OCI-LY1 (cell line): Measurements from ENCODE around the gene GALT.

ENCODE experiments used
- H2AFZ ChIP-seq: fragments of 200-600 bp; sonication (generic), shearing (Covaris generic); 2 replicates; pipeline ENCODE4 v1.6.0; 2014; ENCODE audit warnings: antibody characterized with exemption, mild to moderate bottlenecking, low read length
- H3F3A ChIP-seq: fragments of 200-600 bp; sonication (generic), shearing (Covaris generic); 2 replicates; pipeline ENCODE4 v1.6.0; 2014; ENCODE audit warnings: mild to moderate bottlenecking, antibody characterized with exemption, low read length, moderate library complexity; ENCODE audit not compliant: insufficient read depth
- H3K27ac ChIP-seq: fragments of 200-600 bp; sonication (generic); 2 replicates; pipeline ENCODE4 v1.5.1; 2014; ENCODE audit warnings: low read length, mixed run types, mild to moderate bottlenecking, low read depth; ENCODE audit not compliant: poor library complexity, severe bottlenecking
- H3K27me3 ChIP-seq: fragments of 200-600 bp; sonication (generic); 2 replicates; pipeline ENCODE4 v1.6.0; 2014; ENCODE audit warnings: antibody characterized with exemption, mild to moderate bottlenecking, low read length, moderate library complexity; ENCODE audit not compliant: insufficient read depth
- H3K36me3 ChIP-seq: fragments of 200-600 bp; sonication (generic); 2 replicates; pipeline ENCODE4 v1.6.1; 2014; ENCODE audit warnings: mild to moderate bottlenecking, antibody characterized with exemption, low read length, moderate library complexity, mixed read lengths; ENCODE audit not compliant: insufficient read depth
- H3K4me1 ChIP-seq: fragments of 200-600 bp; sonication (generic); 2 replicates; pipeline ENCODE4 v1.5.1; 2014; ENCODE audit warnings: mild to moderate bottlenecking, low read length, moderate library complexity; ENCODE audit not compliant: insufficient read depth, severe bottlenecking
- H3K4me2 ChIP-seq: fragments of 200-600 bp; sonication (generic), shearing (Covaris generic); 2 replicates; pipeline ENCODE4 v1.6.1; 2014; ENCODE audit warnings: low read length
- H3K4me3 ChIP-seq: fragments of 200-600 bp; sonication (generic); 2 replicates; pipeline ENCODE4 v1.5.1; 2014; ENCODE audit warnings: low read length, low read depth, mild to moderate bottlenecking, mixed read lengths; ENCODE audit not compliant: poor library complexity, severe bottlenecking
- H3K79me2 ChIP-seq: fragments of 200-600 bp; shearing (Covaris generic); 2 replicates; pipeline ENCODE4 v1.6.1; 2016; ENCODE audit warnings: mixed run types, low read length, mixed read lengths; ENCODE audit not compliant: insufficient read depth
- H3K9ac ChIP-seq: fragments of 200-600 bp; sonication (generic), shearing (Covaris generic); 2 replicates; pipeline ENCODE4 v1.6.1; 2014; ENCODE audit warnings: mild to moderate bottlenecking, low read length, mixed read lengths
- H3K9me2 ChIP-seq: fragments of 200-600 bp; sonication (generic), shearing (Covaris generic); 2 replicates; pipeline ENCODE4 v1.6.1; 2014; ENCODE audit warnings: low read depth, mild to moderate bottlenecking, low read length, mixed read lengths
- H3K9me3 ChIP-seq: fragments of 200-600 bp; shearing (Covaris generic); 2 replicates; pipeline ENCODE4 v1.6.1; 2014; ENCODE audit warnings: low read length, mixed read lengths
- H4K20me1 ChIP-seq: fragments of 200-600 bp; sonication (generic), shearing (Covaris generic); 2 replicates; pipeline ENCODE4 v1.6.0; 2016; ENCODE audit warnings: mild to moderate bottlenecking, low read length; ENCODE audit not compliant: insufficient read depth
- EZH2 ChIP-seq: fragments of 200-600 bp; sonication (generic), shearing (Covaris generic); IDR thresholded peaks from 2 replicates; pipeline ENCODE4 v1.8.0; 2017; ENCODE audit warnings: borderline replicate concordance, mixed run types, mild to moderate bottlenecking, antibody characterized with exemption, low read length, moderate library complexity, mixed read lengths
- TF ChIP-seq, protein P1 (sequence below): fragments of 200-600 bp; sonication (generic), shearing (Covaris generic); IDR thresholded peaks from 2 replicates; pipeline ENCODE4 v1.5.1; 2017; ENCODE audit warnings: mild to moderate bottlenecking, antibody characterized with exemption, low read length, moderate library complexity, mixed read lengths

The GALT gene

GRCh38 chr9:34611251-34611810 is 35.1 kb upstream of the GALT start:
- peak overlapping the region; percentile 93 for H3K4me2 ChIP-seq
- no peaks in the 10 kb centered on the region for H3K27me3 ChIP-seq
- no peak overlapping the region for H2AFZ ChIP-seq
- TF ChIP-seq, protein P1, sequence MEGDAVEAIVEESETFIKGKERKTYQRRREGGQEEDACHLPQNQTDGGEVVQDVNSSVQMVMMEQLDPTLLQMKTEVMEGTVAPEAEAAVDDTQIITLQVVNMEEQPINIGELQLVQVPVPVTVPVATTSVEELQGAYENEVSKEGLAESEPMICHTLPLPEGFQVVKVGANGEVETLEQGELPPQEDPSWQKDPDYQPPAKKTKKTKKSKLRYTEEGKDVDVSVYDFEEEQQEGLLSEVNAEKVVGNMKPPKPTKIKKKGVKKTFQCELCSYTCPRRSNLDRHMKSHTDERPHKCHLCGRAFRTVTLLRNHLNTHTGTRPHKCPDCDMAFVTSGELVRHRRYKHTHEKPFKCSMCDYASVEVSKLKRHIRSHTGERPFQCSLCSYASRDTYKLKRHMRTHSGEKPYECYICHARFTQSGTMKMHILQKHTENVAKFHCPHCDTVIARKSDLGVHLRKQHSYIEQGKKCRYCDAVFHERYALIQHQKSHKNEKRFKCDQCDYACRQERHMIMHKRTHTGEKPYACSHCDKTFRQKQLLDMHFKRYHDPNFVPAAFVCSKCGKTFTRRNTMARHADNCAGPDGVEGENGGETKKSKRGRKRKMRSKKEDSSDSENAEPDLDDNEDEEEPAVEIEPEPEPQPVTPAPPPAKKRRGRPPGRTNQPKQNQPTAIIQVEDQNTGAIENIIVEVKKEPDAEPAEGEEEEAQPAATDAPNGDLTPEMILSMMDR: no peak
- no peak for TF ChIP-seq EZH2
- H3K4me3 ChIP-seq: peak overlapping the region; percentile 98
- no peaks in the 10 kb centered on the region for H3K79me2 ChIP-seq
- H3K4me1 ChIP-seq: peaks cover 20% of the 10 kb centered on the region
- no peaks in the 10 kb centered on the region for H3K9me3 ChIP-seq
- no peaks in the 10 kb centered on the region for H3F3A ChIP-seq
- H3K27ac ChIP-seq: peak overlapping the region; percentile 45
- H3K36me3 ChIP-seq: peaks cover 19% of the 10 kb centered on the region
- H3K9ac ChIP-seq: peak overlapping the region; percentile 92
- no peaks in the 10 kb centered on the region for H3K9me2 ChIP-seq
- H4K20me1 ChIP-seq: no peaks in the 10 kb centered on the region

DNA sequence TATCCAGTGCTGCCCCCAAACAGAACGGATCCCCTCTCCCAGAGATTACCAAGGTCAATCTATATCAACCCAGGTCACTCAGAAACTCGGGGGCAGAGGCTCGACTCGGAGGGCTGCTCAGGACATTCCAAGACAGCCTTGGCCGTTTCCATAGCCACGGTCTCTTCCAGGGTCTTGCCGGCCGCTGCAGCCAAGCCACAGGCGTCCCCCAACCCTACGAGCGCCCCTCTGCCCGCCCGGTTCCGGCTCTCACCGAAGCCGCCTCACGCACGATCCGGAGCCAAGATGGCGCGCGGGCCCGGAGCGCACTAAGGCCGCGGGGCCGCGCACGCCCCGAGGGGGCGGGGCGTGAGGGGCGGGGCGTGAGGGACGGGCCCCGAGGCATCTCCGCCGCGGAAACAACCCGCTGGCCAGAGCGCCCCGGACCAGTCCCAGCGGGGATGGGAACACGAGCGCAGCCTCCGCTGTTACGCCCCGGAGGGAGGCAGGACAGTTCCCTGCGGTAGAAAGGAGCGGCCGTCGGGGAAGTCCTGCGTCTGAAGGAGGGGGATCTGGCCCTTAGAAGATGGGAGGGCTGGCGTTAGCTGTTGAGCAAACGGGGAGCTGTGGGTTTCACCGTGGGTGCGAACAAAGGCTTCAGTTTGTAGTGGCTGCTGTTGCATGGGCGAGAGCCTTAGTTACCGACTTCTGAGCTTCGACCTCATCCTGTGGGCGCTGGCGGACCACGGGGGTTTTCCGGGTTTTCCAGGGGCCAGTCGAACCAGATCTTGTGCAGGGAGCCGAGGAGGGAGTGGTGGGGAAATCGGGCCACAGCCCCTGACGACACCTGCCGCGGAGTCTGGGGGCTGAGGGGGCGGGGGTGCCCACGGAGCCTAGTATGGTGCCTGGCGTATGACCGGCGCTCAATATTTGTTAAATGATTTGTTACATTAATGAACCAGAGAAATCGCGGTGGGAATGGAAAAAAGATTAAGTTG is 34.4 kb upstream of the GALT start, which contains the start of gene RPP25L:
RPP25L (minus strand) TSS at position 287 of the 977 bp plus-strand sequence. CDS start 801 bp downstream, outside the sequence.
- Histone ChIP-seq H3K27ac (peak within 1 kb of the TSS; percentile 58), H3K79me2 (no peaks in the 10 kb centered on the region), H3K9me3 (no peaks in the 10 kb centered on the region), H3K4me3 (peak within 1 kb of the TSS; percentile 98), H3K4me1 (peaks cover 20% of the 10 kb centered on the region), H2AFZ (no peak within 1 kb of the TSS), H3K36me3 (peaks cover 27% of the 10 kb centered on the region), H3K9me2 (no peaks in the 10 kb centered on the region), H3F3A (no peaks in the 10 kb centered on the region), H4K20me1 (no peaks in the 10 kb centered on the region), H3K27me3 (no peaks in the 10 kb centered on the region), H3K4me2 (peak within 1 kb of the TSS; percentile 93), H3K9ac (peak within 1 kb of the TSS; percentile 92)
- TF ChIP-seq, protein P1: no peak
- TF ChIP-seq EZH2: no peak

DNA sequence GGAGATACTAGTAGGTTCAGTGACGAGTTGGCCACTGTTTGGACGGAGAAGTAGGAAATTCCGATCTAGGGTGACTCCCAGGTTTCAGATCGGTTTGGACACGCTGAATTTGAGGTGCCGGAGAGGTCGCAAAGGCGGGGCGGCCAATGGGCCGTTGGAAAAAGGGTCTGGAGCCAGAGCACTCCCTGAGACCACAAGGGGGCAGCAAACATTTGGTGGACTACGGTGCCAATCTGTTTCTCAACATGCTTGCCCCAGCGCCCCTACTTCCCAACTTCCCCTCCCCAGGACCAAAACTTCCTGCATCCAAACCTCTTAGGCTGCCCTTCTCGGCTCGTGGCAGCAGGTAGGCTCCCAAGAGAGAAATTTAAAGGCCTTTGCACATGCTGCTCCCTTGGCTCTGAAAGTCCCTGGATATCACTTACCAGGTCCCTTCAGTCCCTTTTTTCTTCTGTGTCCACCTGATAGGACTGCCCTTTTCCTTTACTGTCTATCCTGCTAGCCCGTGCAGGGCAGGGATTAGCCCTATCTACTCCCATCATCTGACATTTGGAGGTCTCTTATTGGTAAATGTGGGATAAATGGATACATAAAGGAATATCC is 33.6 kb upstream of the GALT start:
- H4K20me1 ChIP-seq: no peaks in the 10 kb centered on the region
- H3K4me1 ChIP-seq: peaks cover 20% of the 10 kb centered on the region
- H3K4me2 ChIP-seq: peak overlapping the region; percentile 93

More for the DNA sequence above, 33.6 kb upstream of the GALT start:
- H3K9ac ChIP-seq: peak overlapping the region; percentile 92
- no peaks in the 10 kb centered on the region for H3K9me3 ChIP-seq
- H3K27me3 ChIP-seq: no peaks in the 10 kb centered on the region
- H3K27ac ChIP-seq: peak overlapping the region; percentile 58
- peak overlapping the region; percentile 98 for H3K4me3 ChIP-seq
- H3K79me2 ChIP-seq: no peaks in the 10 kb centered on the region
- H2AFZ ChIP-seq: no peak overlapping the region
- TF ChIP-seq EZH2: no peak
- TF ChIP-seq, protein P1: peak; percentile 81
- no peaks in the 10 kb centered on the region for H3K9me2 ChIP-seq
- H3F3A ChIP-seq: no peaks in the 10 kb centered on the region
- H3K36me3 ChIP-seq: peaks cover 34% of the 10 kb centered on the region
